Fibroblast of lung (primary cell): Measurements from ENCODE around the gene UQCRFS1. TPM values are rescaled to one million over a fixed set of nuclear protein-coding genes. Genes with fewer than 3 reads are reported as not detected.

Experiments
- DNase-seq, 2 donors: peaks; one replicate each; pipeline versions ENCODE4 v3.0.0 to v3.0.0-alpha.2; 2010; ENCODE audit warnings: low read depth in 2 of 2
- H2AFZ ChIP-seq: 2 replicates; pipeline ENCODE4 v1.5.1; 2012; ENCODE audit warnings: low read length, control low read depth, inconsistent platforms
- H3K27ac ChIP-seq: 2 replicates; pipeline ENCODE4 v1.5.1; 2011; ENCODE audit warnings: low read length, control low read depth; ENCODE audit not compliant: insufficient read depth
- H3K27me3 ChIP-seq: 2 replicates; pipeline ENCODE4 v1.5.1; 2011; ENCODE audit warnings: mild to moderate bottlenecking, low read length; ENCODE audit not compliant: control insufficient read depth, insufficient read depth
- H3K36me3 ChIP-seq: 2 replicates; pipeline ENCODE4 v1.5.1; 2011; ENCODE audit warnings: low read length; ENCODE audit not compliant: control insufficient read depth, insufficient read depth
- H3K4me1 ChIP-seq: 2 replicates; pipeline ENCODE4 v1.5.1; 2011; ENCODE audit warnings: low read length; ENCODE audit not compliant: control insufficient read depth, insufficient read depth; ENCODE audit errors: extremely low read depth
- H3K4me2 ChIP-seq: 2 replicates; pipeline ENCODE4 v1.5.1; 2011; ENCODE audit warnings: low read length, control low read depth; ENCODE audit not compliant: insufficient read depth; ENCODE audit errors: extremely low read depth
- H3K4me3 ChIP-seq, 4 experiments: fragments of 200-600 bp in 1 of 4; sonication (generic) in 1 of 4; replicated peaks in 1 of 4; 2 replicates each; pipeline ENCODE4 v1.5.1; 2011 to 2016; ENCODE audit warnings: low read length in 4 of 4, low read depth in 3 of 4, mild to moderate bottlenecking in 3 of 4, control low read depth in 2 of 4, inconsistent platforms in 1 of 4, mixed read lengths in 1 of 4; ENCODE audit not compliant: insufficient read depth in 1 of 4; ENCODE audit errors: control extremely low read depth in 1 of 4
- H3K79me2 ChIP-seq: 2 replicates; pipeline ENCODE4 v1.5.1; 2012; ENCODE audit warnings: mild to moderate bottlenecking, low read length, inconsistent platforms; ENCODE audit not compliant: control insufficient read depth, insufficient read depth
- H3K9ac ChIP-seq: 2 replicates; pipeline ENCODE4 v1.5.1; 2011; ENCODE audit warnings: mild to moderate bottlenecking, low read length, control low read depth; ENCODE audit not compliant: insufficient read depth
- H3K9me3 ChIP-seq: 2 replicates; pipeline ENCODE4 v1.5.1; 2012; ENCODE audit warnings: low read depth, low read length; ENCODE audit not compliant: control insufficient read depth, insufficient read depth
- H4K20me1 ChIP-seq: 2 replicates; pipeline ENCODE4 v1.5.1; 2011; ENCODE audit warnings: low read length; ENCODE audit not compliant: control insufficient read depth, insufficient read depth; ENCODE audit errors: extremely low read depth
- EZH2 ChIP-seq: IDR thresholded peaks from 2 replicates; pipeline ENCODE4 v1.5.1; 2012; ENCODE audit warnings: low read length, control low read depth, mild to moderate bottlenecking; ENCODE audit errors: missing control alignments
- polyA plus RNA-seq, 2 donors: library from polyadenylated mRNA; depleted of rRNA in 1 of 2; stranded (reverse) in 1 of 2; unstranded in 1 of 2; fragments of >200 nt; gene quantifications; 2 replicates each; pipeline ENCODE4 v1.2.1, GENCODE V29; 2011 to 2012; ENCODE audit warnings: missing spikeins in 1 of 2
- total RNA-seq: library from RNA; depleted of rRNA; stranded (reverse); fragments of >200 nt; gene quantifications from 2 replicates; pipeline ENCODE4 v1.2.1, GENCODE V29; 2014
- TF ChIP-seq, protein P1 (sequence below), 2 donors: IDR thresholded peaks in 1 of 2; conservative IDR thresholded peaks in 1 of 2; 1 replicate in 1 of 2; 2 replicates in 1 of 2; pipeline ENCODE4 v1.5.1; 2011 to 2012; ENCODE audit warnings: low read length in 2 of 2, control low read depth in 1 of 2, inconsistent platforms in 1 of 2, low read depth in 1 of 2, mild to moderate bottlenecking in 1 of 2

Gene UQCRFS1
- total and polyA plus RNA-seq, 2 donors (not counting 1 experiment from before 2014, with no cell fraction given), result 34.0 to 42.7 TPM

DNA sequence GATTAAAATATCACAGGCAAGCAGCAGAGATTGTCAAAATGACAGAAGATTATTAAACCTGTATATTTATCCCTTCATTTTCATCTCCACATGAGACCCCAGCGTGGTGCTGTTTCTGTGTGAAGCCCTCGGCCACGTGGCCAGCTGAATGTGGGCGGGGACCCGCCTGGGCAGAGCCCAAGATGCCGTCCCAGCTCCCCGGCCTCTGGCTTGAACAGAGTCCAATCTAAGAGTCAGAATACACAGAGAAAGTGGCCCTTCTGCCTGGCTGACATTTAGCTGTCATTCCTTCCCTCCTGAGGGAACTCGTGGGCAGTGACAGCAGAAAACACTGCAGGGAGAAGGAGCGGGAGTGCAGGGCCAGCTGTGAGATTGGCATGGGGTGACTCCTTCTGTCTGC lies 34.9 kb upstream of the UQCRFS1 start:
- Histone ChIP-seq H3K4me3 (no peak overlapping the region), H3K36me3 (no peaks in the 10 kb centered on the region), H3K27ac (no peak overlapping the region), H2AFZ (no peak overlapping the region), H3K4me1 (no peaks in the 10 kb centered on the region), H3K9me3 (no peaks in the 10 kb centered on the region), H3K9ac (no peak overlapping the region), H3K4me2 (no peak overlapping the region), H3K79me2 (no peaks in the 10 kb centered on the region), H4K20me1 (no peaks in the 10 kb centered on the region), H3K27me3 (peaks cover 2% of the 10 kb centered on the region)
- no peak for TF ChIP-seq EZH2
- TF ChIP-seq, protein P1, sequence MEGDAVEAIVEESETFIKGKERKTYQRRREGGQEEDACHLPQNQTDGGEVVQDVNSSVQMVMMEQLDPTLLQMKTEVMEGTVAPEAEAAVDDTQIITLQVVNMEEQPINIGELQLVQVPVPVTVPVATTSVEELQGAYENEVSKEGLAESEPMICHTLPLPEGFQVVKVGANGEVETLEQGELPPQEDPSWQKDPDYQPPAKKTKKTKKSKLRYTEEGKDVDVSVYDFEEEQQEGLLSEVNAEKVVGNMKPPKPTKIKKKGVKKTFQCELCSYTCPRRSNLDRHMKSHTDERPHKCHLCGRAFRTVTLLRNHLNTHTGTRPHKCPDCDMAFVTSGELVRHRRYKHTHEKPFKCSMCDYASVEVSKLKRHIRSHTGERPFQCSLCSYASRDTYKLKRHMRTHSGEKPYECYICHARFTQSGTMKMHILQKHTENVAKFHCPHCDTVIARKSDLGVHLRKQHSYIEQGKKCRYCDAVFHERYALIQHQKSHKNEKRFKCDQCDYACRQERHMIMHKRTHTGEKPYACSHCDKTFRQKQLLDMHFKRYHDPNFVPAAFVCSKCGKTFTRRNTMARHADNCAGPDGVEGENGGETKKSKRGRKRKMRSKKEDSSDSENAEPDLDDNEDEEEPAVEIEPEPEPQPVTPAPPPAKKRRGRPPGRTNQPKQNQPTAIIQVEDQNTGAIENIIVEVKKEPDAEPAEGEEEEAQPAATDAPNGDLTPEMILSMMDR (conservative IDR thresholded peaks at IDR 0.05 in 1 of 2, IDR thresholded peaks at IDR 0.05 in 1 of 2; ENCODE audit: low read depth in 1 of 2, low read length in 2 of 2), result no peak
- DNase-seq, result no peak

DNA sequence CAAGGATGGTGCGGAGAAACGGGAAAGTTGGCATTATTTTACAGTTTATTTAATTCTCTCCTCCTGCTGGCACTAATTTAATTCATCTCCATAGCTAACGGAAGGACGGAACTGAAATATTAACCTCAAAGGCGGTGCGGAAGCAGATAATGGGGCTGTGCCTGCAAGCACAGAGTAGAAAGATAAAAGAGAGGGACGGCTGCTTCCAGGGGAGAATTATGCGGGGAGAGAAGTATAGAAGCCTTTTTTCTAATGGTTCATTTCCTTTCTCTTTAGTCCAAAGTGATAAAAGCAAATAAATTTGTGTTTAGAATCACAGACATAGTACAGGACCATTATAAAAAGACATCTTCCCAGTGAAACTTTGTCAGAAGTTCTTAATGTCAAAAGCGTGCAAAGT lies 34.5 kb upstream of the UQCRFS1 start:
- no peaks in the 10 kb centered on the region for H3K9me3 ChIP-seq
- H3K4me3 ChIP-seq, result no peak overlapping the region
- TF ChIP-seq EZH2, result no peak
- TF ChIP-seq, protein P1 (conservative IDR thresholded peaks at IDR 0.05 in 1 of 2, IDR thresholded peaks at IDR 0.05 in 1 of 2; ENCODE audit: low read depth in 1 of 2, low read length in 2 of 2), result no peak
- H2AFZ ChIP-seq, result no peak overlapping the region
- no peaks in the 10 kb centered on the region for H4K20me1 ChIP-seq
- H3K9ac ChIP-seq, result no peak overlapping the region
- no peak for DNase-seq
- peaks cover 2% of the 10 kb centered on the region for H3K27me3 ChIP-seq
- no peaks in the 10 kb centered on the region for H3K79me2 ChIP-seq
- no peaks in the 10 kb centered on the region for H3K36me3 ChIP-seq
- no peak overlapping the region for H3K4me2 ChIP-seq
- H3K27ac ChIP-seq, result no peak overlapping the region
- H3K4me1 ChIP-seq, result no peaks in the 10 kb centered on the region

DNA sequence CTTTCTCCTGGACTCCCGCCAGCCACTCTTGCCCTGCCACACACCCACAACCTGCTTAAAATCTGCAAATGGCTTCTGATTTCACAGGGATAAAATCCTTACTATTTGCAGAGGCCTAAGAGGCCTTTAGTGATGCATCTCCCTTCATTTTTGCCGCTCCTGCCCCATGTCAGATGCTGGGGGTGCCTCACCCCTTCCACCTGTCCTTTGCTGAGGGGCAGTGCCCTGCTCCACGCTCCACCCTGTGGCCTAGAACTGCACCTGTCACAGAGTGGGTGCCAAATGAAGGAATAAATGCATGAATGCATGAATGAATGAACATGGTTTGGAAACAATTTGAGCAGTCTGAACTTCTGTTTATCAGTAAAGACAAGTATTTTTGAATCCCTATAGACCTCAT lies 34.1 kb upstream of the UQCRFS1 start:
- Histone ChIP-seq H3K27ac (no peak overlapping the region), H3K4me1 (no peaks in the 10 kb centered on the region), H4K20me1 (no peaks in the 10 kb centered on the region), H3K27me3 (peaks cover 2% of the 10 kb centered on the region), H3K4me3 (no peak overlapping the region), H3K4me2 (no peak overlapping the region), H3K9ac (no peak overlapping the region), H3K9me3 (no peaks in the 10 kb centered on the region), H3K36me3 (no peaks in the 10 kb centered on the region), H3K79me2 (no peaks in the 10 kb centered on the region), H2AFZ (no peak overlapping the region)
- no peak for DNase-seq
- TF ChIP-seq, protein P1 (conservative IDR thresholded peaks at IDR 0.05 in 1 of 2, IDR thresholded peaks at IDR 0.05 in 1 of 2; ENCODE audit: low read depth in 1 of 2, low read length in 2 of 2), result no peak
- TF ChIP-seq EZH2, result no peak
